H9 (cell line): Measurements from ENCODE around the gene SF3B1. TPM values are rescaled to one million over a fixed set of nuclear protein-coding genes. Genes with fewer than 3 reads are reported as not detected.
"Not testable (repeated sequence)": the region's sequence is repeated elsewhere in the genome, so short reads cannot be mapped to it uniquely, and the experiment has no call there.

Experiments
- DNase-seq: peaks from one replicate; pipeline ENCODE4 v3.0.0-alpha.2; 2017
- H2AFZ ChIP-seq: one replicate; pipeline ENCODE4 v1.6.1; 2013; ENCODE audit warnings: mild to moderate bottlenecking, low read length, control low read depth, moderate library complexity
- H2AK5ac ChIP-seq: 2 replicates; pipeline ENCODE4 v1.6.1; 2013; ENCODE audit warnings: low read length, control low read depth, mixed read lengths; ENCODE audit not compliant: insufficient read length
- H2BK120ac ChIP-seq: one replicate; pipeline ENCODE4 v1.6.1; 2013; ENCODE audit warnings: low read depth, mild to moderate bottlenecking, low read length, control low read depth, inconsistent platforms; ENCODE audit not compliant: poor library complexity, severe bottlenecking
- H2BK12ac ChIP-seq: 2 replicates; pipeline ENCODE4 v1.6.1; 2013; ENCODE audit warnings: low read length, control low read depth, mixed read lengths, low read depth; ENCODE audit not compliant: insufficient read length
- H2BK15ac ChIP-seq: 2 replicates; pipeline ENCODE4 v1.6.1; 2013; ENCODE audit warnings: low read depth, low read length, control low read depth
- H2BK20ac ChIP-seq: one replicate; pipeline ENCODE4 v1.6.1; 2013; ENCODE audit warnings: low read depth, mild to moderate bottlenecking, low read length, control low read depth, inconsistent platforms; ENCODE audit not compliant: poor library complexity, severe bottlenecking
- H2BK5ac ChIP-seq: 2 replicates; pipeline ENCODE4 v1.6.1; 2013; ENCODE audit warnings: low read length, control low read depth, mixed read lengths; ENCODE audit not compliant: insufficient read length
- H3K14ac ChIP-seq: 2 replicates; pipeline ENCODE4 v1.6.1; 2013; ENCODE audit warnings: low read length, control low read depth; ENCODE audit not compliant: insufficient read depth
- H3K18ac ChIP-seq: 2 replicates; pipeline ENCODE4 v1.6.1; 2013; ENCODE audit warnings: low read depth, mild to moderate bottlenecking, mixed read lengths, low read length, control low read depth; ENCODE audit not compliant: insufficient read length
- H3K23ac ChIP-seq: 2 replicates; pipeline ENCODE4 v1.6.1; 2013; ENCODE audit warnings: low read length, control low read depth, mixed read lengths, low read depth; ENCODE audit not compliant: insufficient read length
- H3K23me2 ChIP-seq: 2 replicates; pipeline ENCODE4 v1.6.1; 2013; ENCODE audit warnings: low read depth, mild to moderate bottlenecking, mixed read lengths, low read length, control low read depth; ENCODE audit not compliant: insufficient read length, poor library complexity, severe bottlenecking
- H3K27ac ChIP-seq: 2 replicates; pipeline ENCODE4 v1.5.1; 2013; ENCODE audit warnings: low read length, control low read depth, mixed read lengths, low read depth; ENCODE audit not compliant: insufficient read length
- H3K27me3 ChIP-seq: 2 replicates; pipeline ENCODE4 v1.6.1; 2013; ENCODE audit warnings: low read length, control low read depth, inconsistent platforms; ENCODE audit not compliant: insufficient read depth
- H3K4ac ChIP-seq: 2 replicates; pipeline ENCODE4 v1.6.1; 2013; ENCODE audit warnings: low read depth, mild to moderate bottlenecking, control low read depth, inconsistent platforms, low read length, moderate library complexity
- H3K4me1 ChIP-seq: 2 replicates; pipeline ENCODE4 v1.6.1; 2013; ENCODE audit warnings: low read length, control low read depth, inconsistent platforms; ENCODE audit not compliant: insufficient read depth
- H3K4me2 ChIP-seq: 2 replicates; pipeline ENCODE4 v1.6.1; 2013; ENCODE audit warnings: low read length, control low read depth, mixed read lengths; ENCODE audit not compliant: insufficient read length, insufficient read depth
- H3K56ac ChIP-seq: 2 replicates; pipeline ENCODE4 v1.6.1; 2013; ENCODE audit warnings: low read depth, mild to moderate bottlenecking, mixed read lengths, low read length, control low read depth; ENCODE audit not compliant: insufficient read length
- H3K79me1 ChIP-seq: 2 replicates; pipeline ENCODE4 v1.6.1; 2013; ENCODE audit warnings: low read depth, mild to moderate bottlenecking, moderate library complexity, low read length, control low read depth, inconsistent platforms; ENCODE audit not compliant: insufficient read depth, poor library complexity, severe bottlenecking
- H3K79me2 ChIP-seq: 2 replicates; pipeline ENCODE4 v1.6.1; 2013; ENCODE audit warnings: low read length, control low read depth, inconsistent platforms; ENCODE audit not compliant: insufficient read depth
- H3K9ac ChIP-seq: 2 replicates; pipeline ENCODE4 v1.6.1; 2013; ENCODE audit warnings: low read length, control low read depth, mixed read lengths; ENCODE audit not compliant: insufficient read length; ENCODE audit errors: extremely low read depth
- H3K9me3 ChIP-seq: one replicate; pipeline ENCODE4 v1.6.1; 2013; ENCODE audit warnings: low read depth, low read length, inconsistent platforms; ENCODE audit not compliant: control insufficient read depth
- H3T11ph ChIP-seq: one replicate; pipeline ENCODE4 v1.6.1; 2013; ENCODE audit warnings: mild to moderate bottlenecking, low read length, control low read depth, inconsistent platforms
- H4K20me1 ChIP-seq: one replicate; pipeline ENCODE4 v1.6.1; 2013; ENCODE audit not compliant: control insufficient read depth, insufficient read length, insufficient read depth
- H4K5ac ChIP-seq: 2 replicates; pipeline ENCODE4 v1.6.1; 2013; ENCODE audit warnings: low read depth, mild to moderate bottlenecking, mixed read lengths, low read length, control low read depth; ENCODE audit not compliant: insufficient read length
- H4K8ac ChIP-seq: replicated peaks from 2 replicates; pipeline ENCODE4 v1.6.1; 2013; ENCODE audit warnings: low read length, control low read depth, mixed read lengths, low read depth; ENCODE audit not compliant: insufficient read length
- H4K91ac ChIP-seq: 2 replicates; pipeline ENCODE4 v1.6.1; 2013; ENCODE audit warnings: low read depth, mild to moderate bottlenecking, moderate library complexity, mixed read lengths, low read length, control low read depth; ENCODE audit not compliant: insufficient read length
- H3K27ac Mint-ChIP-seq, 3 experiments: 2 replicates in 2 of 3; 3 replicates in 1 of 3; pipeline ENCODE4 v1.8.0; 2020 to 2021; ENCODE audit warnings: mixed read lengths in 3 of 3, mild to moderate bottlenecking in 1 of 3, moderate library complexity in 1 of 3
- H3K27me3 Mint-ChIP-seq: 2 replicates; pipeline ENCODE4 v1.8.0; 2021; ENCODE audit warnings: low read depth, mild to moderate bottlenecking, moderate library complexity, mixed read lengths
- H3K36me3 Mint-ChIP-seq, 3 experiments: 2 replicates in 2 of 3; 3 replicates in 1 of 3; pipeline ENCODE4 v1.8.0; 2020 to 2021; ENCODE audit warnings: low read depth in 3 of 3, mixed read lengths in 3 of 3; ENCODE audit not compliant: insufficient read depth in 1 of 3
- H3K4me1 Mint-ChIP-seq, 2 experiments: 2 replicates each; pipeline ENCODE4 v1.8.0; 2020; ENCODE audit warnings: mixed read lengths in 2 of 2
- H3K4me3 Mint-ChIP-seq, 2 experiments: 2 replicates in 1 of 2; 3 replicates in 1 of 2; pipeline ENCODE4 v1.8.0; 2020 to 2021; ENCODE audit warnings: mild to moderate bottlenecking in 2 of 2, mixed read lengths in 2 of 2, moderate library complexity in 1 of 2
- H3K9me3 Mint-ChIP-seq, 2 experiments: 2 replicates in 1 of 2; 3 replicates in 1 of 2; pipeline ENCODE4 v1.8.0; 2020; ENCODE audit warnings: mild to moderate bottlenecking in 2 of 2, mixed read lengths in 2 of 2, moderate library complexity in 1 of 2
- WGBS: extraction: QIAGEN DNeasy Blood & Tissue Kit; methylation state at CpG from one replicate; pipeline ENCODE4 v1.1.7; 2013; ENCODE audit warnings: missing lambda C conversion rate, low lambda C conversion rate, mixed read lengths; ENCODE audit not compliant: insufficient read length; ENCODE audit errors: extremely low coverage; 5-methylcytosine and 5-hydroxymethylcytosine counted together
- total RNA-seq: library from RNA; stranded (reverse); gene quantifications from 2 replicates; pipeline ENCODE4 v1.2.1, GENCODE V29; 2021

Gene SF3B1
- total RNA-seq, 1 experiment from 2014 or later, result 278 TPM

- not testable (repeated sequence) for H4K8ac ChIP-seq, H4K20me1 ChIP-seq, H3K79me1 ChIP-seq, H3K4me2 ChIP-seq, H3K14ac ChIP-seq, H2BK12ac ChIP-seq, H4K5ac ChIP-seq, H3K4me1 Mint-ChIP-seq, H3K4me3 Mint-ChIP-seq, H3K23me2 ChIP-seq, H3K56ac ChIP-seq, H3K4me1 ChIP-seq, H2BK5ac ChIP-seq, H2BK120ac ChIP-seq, DNase-seq, H3K79me2 ChIP-seq, H3K4ac ChIP-seq, H3T11ph ChIP-seq, H2AK5ac ChIP-seq, H3K23ac ChIP-seq, H3K9me3 ChIP-seq, H2BK20ac ChIP-seq, H3K9ac ChIP-seq, H4K91ac ChIP-seq, H2BK15ac ChIP-seq, H3K27me3 Mint-ChIP-seq, H3K18ac ChIP-seq, H2AFZ ChIP-seq, H3K27ac ChIP-seq, H3K27me3 ChIP-seq
- H3K9me3 Mint-ChIP-seq, result peaks cover 9 to 15% of the 10 kb centered on the region in 2 experiments; a peak in 4 of 5 replicates
- peaks cover 37 to 63% (median 39%) of the 10 kb centered on the region in 3 experiments for H3K36me3 Mint-ChIP-seq
- no CpG with 5 or more reads among the region's 3 CpGs for WGBS
- H3K27ac Mint-ChIP-seq, result 0 out of 7 replicates have a peak overlapping the region, but pooled peaks of 1 of the 3 experiments have one; percentile 15
Observed at GRCh38 chr2:197484248-197484647, 49.4 kb upstream of the SF3B1 start.
